DOHH2 (cell line): Measurements from ENCODE around the gene RAB28.

ENCODE experiments used
- H3F3A ChIP-seq: fragments of 200-600 bp; sonication (generic), shearing (Covaris generic); 2 replicates; pipeline ENCODE4 v1.6.0; 2016; ENCODE audit warnings: antibody characterized with exemption, mild to moderate bottlenecking; ENCODE audit not compliant: control insufficient read depth, insufficient read depth
- H3K27ac ChIP-seq: fragments of 200-600 bp; sonication (generic); 2 replicates; pipeline ENCODE4 v1.5.1; 2014; ENCODE audit warnings: low read depth, mild to moderate bottlenecking, low read length, moderate library complexity
- H3K27me3 ChIP-seq: fragments of 200-600 bp; sonication (generic); 2 replicates; pipeline ENCODE4 v1.6.1; 2014; ENCODE audit warnings: mild to moderate bottlenecking, low read length, mixed read lengths; ENCODE audit not compliant: control insufficient read depth
- H3K36me3 ChIP-seq: fragments of 200-600 bp; sonication (generic); 2 replicates; pipeline ENCODE4 v1.6.1; 2014; ENCODE audit warnings: mild to moderate bottlenecking, low read length, moderate library complexity, mixed read lengths; ENCODE audit not compliant: control insufficient read depth
- H3K4me1 ChIP-seq: fragments of 200-600 bp; sonication (generic); 2 replicates; pipeline ENCODE4 v1.6.1; 2014; ENCODE audit warnings: mild to moderate bottlenecking, low read length, mixed read lengths; ENCODE audit not compliant: control insufficient read depth
- H3K4me2 ChIP-seq: fragments of 200-600 bp; sonication (generic); 2 replicates; pipeline ENCODE4 v1.6.0; 2014; ENCODE audit warnings: mild to moderate bottlenecking, low read length, moderate library complexity
- H3K4me3 ChIP-seq: fragments of 200-600 bp; sonication (generic); 2 replicates; pipeline ENCODE4 v1.5.1; 2014; ENCODE audit warnings: mild to moderate bottlenecking, low read length, mixed read lengths
- H3K79me2 ChIP-seq: fragments of 200-600 bp; sonication (generic); 2 replicates; pipeline ENCODE4 v1.6.1; 2014; ENCODE audit warnings: mild to moderate bottlenecking, low read length, mixed read lengths; ENCODE audit not compliant: control insufficient read depth
- H3K9me2 ChIP-seq: fragments of 200-600 bp; sonication (generic); replicated peaks from 2 replicates; pipeline ENCODE4 v1.6.1; 2014; ENCODE audit warnings: mild to moderate bottlenecking, low read length, mixed read lengths; ENCODE audit not compliant: control insufficient read depth
- H3K9me3 ChIP-seq: fragments of 200-600 bp; sonication (generic); 2 replicates; pipeline ENCODE4 v1.6.1; 2014; ENCODE audit warnings: antibody characterized with exemption, low read length, mixed read lengths; ENCODE audit not compliant: control insufficient read depth, insufficient read depth
- H4K20me1 ChIP-seq: fragments of 200-600 bp; sonication (generic); 2 replicates; pipeline ENCODE4 v1.6.0; 2014; ENCODE audit warnings: low read depth, mild to moderate bottlenecking, antibody characterized with exemption, low read length, moderate library complexity; ENCODE audit not compliant: control insufficient read depth, insufficient read depth
- CTCF ChIP-seq: fragments of 200-600 bp; sonication (generic); IDR thresholded peaks from one replicate; pipeline ENCODE4 v1.5.1; 2014; ENCODE audit warnings: antibody characterized with exemption, mild to moderate bottlenecking, low read depth, low read length; ENCODE audit not compliant: poor library complexity, severe bottlenecking
- EZH2phosphoT487 ChIP-seq: fragments of 200-600 bp; sonication (generic); IDR thresholded peaks from 2 replicates; pipeline ENCODE4 v1.6.1; 2017; ENCODE audit warnings: borderline replicate concordance, mild to moderate bottlenecking, antibody characterized with exemption, low read length, moderate library complexity, mixed read lengths

The RAB28 gene

GRCh38 chr4:13524504-13525243 is 40.5 kb upstream of the RAB28 start:
- no peak overlapping the region for H3K4me2 ChIP-seq
- peaks cover 3% of the 10 kb centered on the region; the same call in 1 of the 2 replicates for H3K9me3 ChIP-seq
- H3K9me2 ChIP-seq = no peaks in the 10 kb centered on the region
- no peak for TF ChIP-seq CTCF
- no peak for TF ChIP-seq EZH2phosphoT487
- H3K79me2 ChIP-seq = no peaks in the 10 kb centered on the region
- no peak overlapping the region for H3K4me3 ChIP-seq
- peaks cover 18% of the 10 kb centered on the region for H3K4me1 ChIP-seq
- H3K27me3 ChIP-seq = peaks cover 43% of the 10 kb centered on the region
- H4K20me1 ChIP-seq = no peaks in the 10 kb centered on the region
- no peaks in the 10 kb centered on the region for H3F3A ChIP-seq
- H3K27ac ChIP-seq = no peak overlapping the region
- H3K36me3 ChIP-seq = no peaks in the 10 kb centered on the region

GRCh38 chr4:13523591-13524503 is 39.7 kb upstream of the RAB28 start:
- Histone ChIP-seq H3K27me3 (peaks cover 37% of the 10 kb centered on the region), H3K9me3 (peaks cover 3% of the 10 kb centered on the region; the same call in 1 of the 2 replicates)
- TF ChIP-seq EZH2phosphoT487 (no peak), CTCF (no peak)

GRCh38 chr4:13523105-13523477 is 39.0 kb upstream of the RAB28 start:
- no peaks in the 10 kb centered on the region for H3K36me3 ChIP-seq
- no peaks in the 10 kb centered on the region for H3K79me2 ChIP-seq
- H3K9me3 ChIP-seq = peaks cover 3% of the 10 kb centered on the region; the same call in 1 of the 2 replicates
- TF ChIP-seq EZH2phosphoT487 (no peak), CTCF (no peak)
- H3K9me2 ChIP-seq = no peaks in the 10 kb centered on the region
- H3K4me1 ChIP-seq = peaks cover 8% of the 10 kb centered on the region
- H3F3A ChIP-seq = no peaks in the 10 kb centered on the region
- peaks cover 29% of the 10 kb centered on the region for H3K27me3 ChIP-seq
- no peaks in the 10 kb centered on the region for H4K20me1 ChIP-seq
- no peak overlapping the region for H3K4me2 ChIP-seq
- no peak overlapping the region for H3K4me3 ChIP-seq
- H3K27ac ChIP-seq = no peak overlapping the region

More at GRCh38 chr4:13523591-13524503, 39.7 kb upstream of the RAB28 start:
- Histone ChIP-seq H3K4me3 (no peak overlapping the region), H3K36me3 (no peaks in the 10 kb centered on the region), H3K79me2 (no peaks in the 10 kb centered on the region), H4K20me1 (no peaks in the 10 kb centered on the region), H3K27ac (no peak overlapping the region), H3K9me2 (no peaks in the 10 kb centered on the region), H3K4me1 (peaks cover 16% of the 10 kb centered on the region), H3F3A (no peaks in the 10 kb centered on the region), H3K4me2 (no peak overlapping the region)
